A673 (cell line): ENCODE data around the gene PLCB2. TPM values are rescaled to one million over a fixed set of nuclear protein-coding genes. Genes with fewer than 3 reads are reported as not detected.

Source experiments
- BruUV-seq: library from RNA; stranded (reverse); fragments of 400-500 nt; replicated peaks from 2 replicates; lab custom pipeline; 2021; lab: Mats Ljungman, UMichigan
- CTCF ChIA-PET: fragments of 300-600 bp; sonication (Branson Sonifier 250); formaldehyde crosslinking; loops from one replicate; lab custom pipeline; 2022; ENCODE audit warnings: antibody characterized with exemption; lab: Charles Lee
- POLR2A ChIA-PET: fragments of 300-600 bp; sonication (Branson Sonifier 250); formaldehyde crosslinking; loops from one replicate; lab custom pipeline; 2022; ENCODE audit warnings: antibody characterized with exemption; ENCODE audit not compliant: low non-redundant PET; lab: Charles Lee
- DNase-seq: peaks from one replicate; pipeline ENCODE4 v3.0.0-alpha.2; 2015; ENCODE audit warnings: low spot score
- H3K27ac ChIP-seq: fragments of 200-600 bp; sonication (generic); 2 replicates; pipeline ENCODE4 v1.5.1; 2016; ENCODE audit warnings: mixed run types, low read depth, mild to moderate bottlenecking, mixed read lengths, antibody characterized with exemption, low read length; ENCODE audit not compliant: poor library complexity, severe bottlenecking
- H3K27me3 ChIP-seq: fragments of 200-600 bp; sonication (generic); replicated peaks from 2 replicates; pipeline ENCODE4 v1.6.1; 2017; ENCODE audit warnings: mixed run types, low read depth, mild to moderate bottlenecking, mixed read lengths, antibody characterized with exemption, low read length; ENCODE audit not compliant: insufficient read depth, poor library complexity
- H3K36me3 ChIP-seq: fragments of 200-600 bp; sonication (generic); 2 replicates; pipeline ENCODE4 v1.6.1; 2016; ENCODE audit warnings: mixed run types, mild to moderate bottlenecking, mixed read lengths, antibody characterized with exemption, low read length; ENCODE audit not compliant: insufficient read depth, poor library complexity, severe bottlenecking
- H3K4me1 ChIP-seq: fragments of 200-600 bp; sonication (generic); 2 replicates; pipeline ENCODE4 v1.6.1; 2017; ENCODE audit warnings: mixed run types, mild to moderate bottlenecking, mixed read lengths, antibody characterized with exemption, low read length; ENCODE audit not compliant: insufficient read depth, poor library complexity, severe bottlenecking
- H3K4me3 ChIP-seq: fragments of 200-600 bp; sonication (generic); 2 replicates; pipeline ENCODE4 v1.5.1; 2016; ENCODE audit warnings: low read depth, mixed run types, mild to moderate bottlenecking, mixed read lengths, low read length; ENCODE audit not compliant: poor library complexity, severe bottlenecking
- H3K9me3 ChIP-seq: fragments of 200-600 bp; sonication (generic); 2 replicates; pipeline ENCODE4 v1.6.1; 2016; ENCODE audit warnings: mixed run types, low read depth, mild to moderate bottlenecking, mixed read lengths, antibody characterized with exemption, low read length; ENCODE audit not compliant: poor library complexity, severe bottlenecking
- EZH2 ChIP-seq: fragments of 200-600 bp; sonication (generic); IDR thresholded peaks from 2 replicates; pipeline ENCODE4 v1.6.1; 2017; ENCODE audit warnings: borderline replicate concordance, low read depth, mild to moderate bottlenecking, mixed read lengths, antibody characterized with exemption, low read length; ENCODE audit not compliant: poor library complexity, severe bottlenecking
- intact Hi-C: fragments of 100-400 bp; cut with micrococcal nuclease; formaldehyde crosslinking; loops from one replicate; pipeline ENCODE4 v1.10.0; 2022; ENCODE audit not compliant: unreplicated experiment
- total RNA-seq: library from RNA; stranded (reverse); gene quantifications from 2 replicates; pipeline ENCODE4 v1.2.3, GENCODE V29; 2021
- TF ChIP-seq, protein P1 (sequence below): fragments of 300-800, 200-600 bp; sonication (generic); conservative IDR thresholded peaks from 2 replicates; pipeline ENCODE4 v1.5.1; 2017; ENCODE audit warnings: low read depth, mild to moderate bottlenecking, antibody characterized with exemption, low read length, moderate library complexity, mixed read lengths

The PLCB2 gene
- total RNA-seq, 1 experiment from 2014 or later, result 5.6 TPM

DNA sequence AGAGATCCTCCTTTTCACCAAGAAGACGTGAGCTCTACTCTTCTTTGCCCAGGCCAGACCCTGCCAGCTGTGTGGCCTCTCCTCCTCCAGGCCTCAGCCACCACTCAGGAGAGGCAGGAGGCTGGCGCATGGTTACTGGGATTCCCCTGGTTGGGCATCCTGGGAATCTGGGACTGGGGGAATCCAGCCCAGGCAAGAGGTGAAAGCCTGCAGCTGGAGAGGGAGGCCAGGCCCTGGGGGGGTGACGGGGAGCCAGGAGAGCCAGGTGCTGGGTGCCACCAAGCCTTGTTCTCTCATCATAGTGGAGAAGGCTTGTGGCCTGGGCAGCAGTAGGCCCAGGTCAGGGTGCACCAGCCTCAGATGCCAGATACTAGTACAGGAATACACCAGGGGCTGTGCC lies 26.8 kb upstream of the PLCB2 start:
- no peak overlapping the region for H3K4me3 ChIP-seq
- H3K9me3 ChIP-seq, result no peaks in the 10 kb centered on the region
- H3K27ac ChIP-seq, result peak overlapping the region; percentile 78
- BruUV-seq, result no TSS peak
- no peak for DNase-seq
- intact Hi-C loops, result no loop called here
- no peaks in the 10 kb centered on the region for H3K27me3 ChIP-seq
- H3K4me1 ChIP-seq, result peaks cover 58% of the 10 kb centered on the region
- TF ChIP-seq, protein P1, sequence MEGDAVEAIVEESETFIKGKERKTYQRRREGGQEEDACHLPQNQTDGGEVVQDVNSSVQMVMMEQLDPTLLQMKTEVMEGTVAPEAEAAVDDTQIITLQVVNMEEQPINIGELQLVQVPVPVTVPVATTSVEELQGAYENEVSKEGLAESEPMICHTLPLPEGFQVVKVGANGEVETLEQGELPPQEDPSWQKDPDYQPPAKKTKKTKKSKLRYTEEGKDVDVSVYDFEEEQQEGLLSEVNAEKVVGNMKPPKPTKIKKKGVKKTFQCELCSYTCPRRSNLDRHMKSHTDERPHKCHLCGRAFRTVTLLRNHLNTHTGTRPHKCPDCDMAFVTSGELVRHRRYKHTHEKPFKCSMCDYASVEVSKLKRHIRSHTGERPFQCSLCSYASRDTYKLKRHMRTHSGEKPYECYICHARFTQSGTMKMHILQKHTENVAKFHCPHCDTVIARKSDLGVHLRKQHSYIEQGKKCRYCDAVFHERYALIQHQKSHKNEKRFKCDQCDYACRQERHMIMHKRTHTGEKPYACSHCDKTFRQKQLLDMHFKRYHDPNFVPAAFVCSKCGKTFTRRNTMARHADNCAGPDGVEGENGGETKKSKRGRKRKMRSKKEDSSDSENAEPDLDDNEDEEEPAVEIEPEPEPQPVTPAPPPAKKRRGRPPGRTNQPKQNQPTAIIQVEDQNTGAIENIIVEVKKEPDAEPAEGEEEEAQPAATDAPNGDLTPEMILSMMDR, result no peak
- no peak for TF ChIP-seq EZH2
- CTCF ChIA-PET, result interaction anchor here (0.9 to 2.2 kb wide), 3 partner anchors 9 to 12 kb away, joined by 3 to 6 read pairs (median 5); no protein-coding TSS in a partner anchor
- POLR2A ChIA-PET, result no interaction called here
- H3K36me3 ChIP-seq, result no peaks in the 10 kb centered on the region

DNA sequence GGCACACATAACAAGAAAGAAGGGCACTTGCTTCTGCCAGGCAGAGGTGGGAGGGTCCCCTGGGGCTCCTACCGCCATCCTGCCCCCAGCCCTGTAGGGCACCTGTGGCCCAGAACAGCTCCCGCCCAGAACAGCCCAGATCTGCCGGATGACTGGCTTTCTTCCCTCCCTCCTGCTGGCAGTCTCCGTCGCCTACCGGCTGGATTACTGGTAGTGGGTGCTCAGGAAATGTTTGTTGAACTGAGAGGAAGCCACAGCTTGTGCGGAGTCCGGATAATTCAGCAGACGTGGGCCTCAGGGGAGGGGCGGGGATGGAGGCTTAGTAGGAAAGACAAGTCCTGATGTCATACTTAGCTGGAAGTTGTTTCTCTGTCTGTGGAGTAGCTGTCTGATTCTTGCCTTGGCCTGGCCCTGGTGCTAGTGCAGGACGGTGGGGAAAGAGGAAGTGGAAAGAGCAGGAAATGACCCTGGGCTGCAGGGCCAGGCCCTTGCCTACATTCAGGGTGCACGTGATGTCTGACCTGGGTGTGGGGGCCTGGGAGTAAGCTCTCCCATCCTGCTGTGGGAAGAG lies 26.3 kb upstream of the PLCB2 start:
- POLR2A ChIA-PET, result no interaction called here
- BruUV-seq, result no TSS peak
- peak; percentile 93 for DNase-seq
- TF ChIP-seq EZH2, result no peak
- TF ChIP-seq, protein P1, result no peak
- H3K36me3 ChIP-seq, result no peaks in the 10 kb centered on the region
- peak overlapping the region; percentile 78 for H3K27ac ChIP-seq
- no peak overlapping the region for H3K4me3 ChIP-seq
- CTCF ChIA-PET, result interaction anchor here (0.9 to 2.2 kb wide), 2 partner anchors 9 to 10 kb away, joined by 5 to 6 read pairs; no protein-coding TSS in a partner anchor
- intact Hi-C loops, result no loop called here
- H3K4me1 ChIP-seq, result peaks cover 53% of the 10 kb centered on the region
- no peaks in the 10 kb centered on the region for H3K27me3 ChIP-seq
- no peaks in the 10 kb centered on the region for H3K9me3 ChIP-seq

DNA sequence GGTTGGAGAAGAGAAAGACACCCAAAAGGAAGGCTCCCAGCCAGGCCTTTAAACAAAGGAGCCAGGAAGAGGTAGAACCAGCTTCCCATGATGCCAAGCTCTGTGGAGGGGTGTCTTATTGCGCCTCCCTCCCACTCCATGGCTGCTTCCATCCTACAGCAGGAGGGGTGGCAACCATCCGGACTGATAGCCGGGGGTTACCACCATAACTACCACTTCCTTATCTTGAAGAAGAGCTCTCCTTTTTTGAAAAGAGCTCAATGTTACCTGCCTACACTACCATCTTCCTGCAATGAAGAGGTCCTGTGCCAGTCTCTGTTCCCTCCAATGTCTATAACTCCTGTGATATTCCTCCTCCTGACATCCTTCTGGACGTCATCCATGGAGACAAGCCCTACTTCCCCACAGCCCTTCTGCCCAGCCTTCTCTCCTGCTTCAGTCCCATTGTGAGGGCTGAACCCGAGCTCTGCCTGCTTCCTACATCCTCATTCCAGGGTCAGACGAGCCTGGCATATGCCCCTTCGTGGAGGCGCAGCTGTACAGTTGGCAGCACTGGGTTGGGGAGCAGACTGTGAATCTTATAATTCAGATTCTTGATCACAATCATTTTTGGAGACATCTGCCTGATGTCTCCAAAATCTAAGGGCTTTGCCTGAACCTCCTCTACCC lies 24.5 kb upstream of the PLCB2 start:
- H3K9me3 ChIP-seq, result no peaks in the 10 kb centered on the region
- no peaks in the 10 kb centered on the region for H3K36me3 ChIP-seq
- no peak overlapping the region for H3K4me3 ChIP-seq
- ChIA-PET POLR2A (no interaction called here), CTCF (interaction anchor here (0.7 kb wide), 1 partner anchor 486 kb away, joined by 3 read pairs; no protein-coding TSS in a partner anchor)
- no TSS peak for BruUV-seq
- H3K4me1 ChIP-seq, result peaks cover 45% of the 10 kb centered on the region
- intact Hi-C loops, result no loop called here
- TF ChIP-seq, protein P1, result no peak
- TF ChIP-seq EZH2, result no peak
- H3K27ac ChIP-seq, result no peak overlapping the region
- no peak for DNase-seq
- no peaks in the 10 kb centered on the region for H3K27me3 ChIP-seq
